Astrocyte (in vitro differentiated cells and primary cell): ENCODE data around the gene DLGAP1. TPM values are rescaled to one million over a fixed set of nuclear protein-coding genes. Genes with fewer than 3 reads are reported as not detected.

Experiments used
- DNase-seq: peaks from one replicate; pipeline ENCODE4 v3.0.0-alpha.2; 2010; ENCODE audit warnings: low read depth
- FAIRE-seq: peaks from 2 replicates; lab custom pipeline; 2011; peaks lifted over from hg19 to GRCh38; lab: Jason Lieb, UNC
- H2AFZ ChIP-seq: 2 replicates; pipeline ENCODE4 v1.6.0; 2012; ENCODE audit warnings: low read depth, low read length, inconsistent platforms
- H3K27ac ChIP-seq: 2 replicates; pipeline ENCODE4 v1.5.1; 2011; ENCODE audit warnings: low read depth, low read length, inconsistent platforms
- H3K27me3 ChIP-seq: 2 replicates; pipeline ENCODE4 v1.6.0; 2011; ENCODE audit warnings: low read length, inconsistent platforms; ENCODE audit not compliant: insufficient read depth
- H3K36me3 ChIP-seq: 2 replicates; pipeline ENCODE4 v1.5.1; 2011; ENCODE audit warnings: low read length, inconsistent platforms; ENCODE audit not compliant: insufficient read depth
- H3K4me1 ChIP-seq: 2 replicates; pipeline ENCODE4 v1.5.1; 2011; ENCODE audit warnings: low read length, inconsistent platforms; ENCODE audit not compliant: insufficient read depth
- H3K4me2 ChIP-seq: 2 replicates; pipeline ENCODE4 v1.6.0; 2012; ENCODE audit warnings: low read length, inconsistent platforms
- H3K4me3 ChIP-seq: 2 replicates; pipeline ENCODE4 v1.5.1; 2011; ENCODE audit warnings: low read depth, mild to moderate bottlenecking, low read length, inconsistent platforms; ENCODE audit not compliant: insufficient read depth
- H3K79me2 ChIP-seq: 2 replicates; pipeline ENCODE4 v1.6.0; 2012; ENCODE audit warnings: mild to moderate bottlenecking, low read length, inconsistent platforms; ENCODE audit not compliant: insufficient read depth
- H3K9ac ChIP-seq: 2 replicates; pipeline ENCODE4 v1.6.0; 2012; ENCODE audit warnings: mild to moderate bottlenecking, low read length, inconsistent platforms
- H3K9me3 ChIP-seq: 2 replicates; pipeline ENCODE4 v1.5.1; 2012; ENCODE audit warnings: low read depth, mild to moderate bottlenecking, low read length, inconsistent platforms; ENCODE audit not compliant: insufficient read depth
- H4K20me1 ChIP-seq: 2 replicates; pipeline ENCODE4 v1.6.0; 2012; ENCODE audit warnings: low read length, inconsistent platforms; ENCODE audit not compliant: insufficient read depth
- H3K27ac Mint-ChIP-seq: one replicate; pipeline ENCODE4 v1.8.0; 2021; ENCODE audit warnings: mild to moderate bottlenecking, mixed read lengths; ENCODE audit not compliant: unreplicated experiment
- H3K27me3 Mint-ChIP-seq: one replicate; pipeline ENCODE4 v1.8.0; 2021; ENCODE audit warnings: low read depth, mixed read lengths; ENCODE audit not compliant: unreplicated experiment
- H3K36me3 Mint-ChIP-seq: one replicate; pipeline ENCODE4 v1.8.0; 2021; ENCODE audit warnings: low read depth, mixed read lengths; ENCODE audit not compliant: unreplicated experiment
- H3K4me1 Mint-ChIP-seq: one replicate; pipeline ENCODE4 v1.8.0; 2021; ENCODE audit warnings: low read depth, mixed read lengths; ENCODE audit not compliant: unreplicated experiment
- H3K4me3 Mint-ChIP-seq: one replicate; pipeline ENCODE4 v1.8.0; 2021; ENCODE audit warnings: mild to moderate bottlenecking, moderate library complexity, mixed read lengths; ENCODE audit not compliant: unreplicated experiment
- H3K9me3 Mint-ChIP-seq: one replicate; pipeline ENCODE4 v1.8.0; 2021; ENCODE audit warnings: mild to moderate bottlenecking, mixed read lengths; ENCODE audit not compliant: unreplicated experiment
- CTCF ChIP-seq: IDR thresholded peaks from 2 replicates; pipeline ENCODE4 v1.5.1; 2011; ENCODE audit warnings: low read depth, mild to moderate bottlenecking, inconsistent platforms, low read length, moderate library complexity; ENCODE audit not compliant: insufficient read depth
- EZH2 ChIP-seq: IDR thresholded peaks from 2 replicates; pipeline ENCODE4 v1.6.1; 2012; ENCODE audit warnings: mild to moderate bottlenecking, low read length, inconsistent platforms; ENCODE audit not compliant: insufficient read depth
- total RNA-seq: library from RNA; stranded (reverse); gene quantifications from 2 replicates; pipeline ENCODE4 v1.2.1, GENCODE V29; 2021

Gene DLGAP1
- total RNA-seq, 1 donor from 2014 or later: 2.3 TPM

DNA sequence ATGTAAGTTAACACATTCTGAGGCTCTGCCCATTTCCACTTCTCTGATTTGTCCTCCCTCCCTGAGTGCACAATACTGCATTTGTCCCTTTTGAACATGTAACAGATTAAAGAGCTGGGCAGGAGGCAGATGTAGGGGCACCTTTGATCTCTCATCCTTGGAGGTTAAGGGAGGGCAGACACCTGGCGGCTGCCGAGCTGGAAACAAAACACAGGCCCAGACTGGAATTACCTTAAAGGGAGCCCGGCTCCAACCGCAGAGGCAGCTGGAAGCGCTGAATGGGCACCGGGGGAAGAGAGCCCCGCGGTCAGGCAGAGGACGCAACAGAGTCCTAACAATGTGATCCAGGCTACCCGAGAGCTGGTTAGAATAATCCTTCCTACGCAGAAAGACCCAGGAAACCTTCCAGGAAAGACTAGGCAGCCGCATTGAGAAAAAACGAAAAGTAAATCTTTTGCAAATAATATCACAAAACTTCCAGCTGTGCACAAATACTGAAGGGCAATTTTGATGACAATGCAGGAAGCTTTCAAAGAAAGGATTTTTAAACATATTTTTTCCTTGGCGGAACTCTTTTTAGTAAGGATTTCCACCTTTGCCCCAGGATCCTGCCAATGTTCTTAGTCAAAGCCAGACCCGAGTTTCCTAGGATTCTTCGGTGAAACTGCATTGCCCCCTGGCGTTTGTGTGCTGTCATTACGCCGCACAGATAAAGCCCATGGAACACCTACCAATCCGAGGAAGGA lies 789.2 kb downstream of the DLGAP1 start:
- H2AFZ ChIP-seq: peak overlapping the region; percentile 59
- peak; percentile 93 for FAIRE-seq

GRCh38 chr18:3665204-3665603 lies 789.9 kb downstream of the DLGAP1 start:
- H3K4me3 Mint-ChIP-seq: no peak overlapping the region
- H3K79me2 ChIP-seq: no peaks in the 10 kb centered on the region
- peaks cover 9% of the 10 kb centered on the region for H3K9me3 Mint-ChIP-seq
- no peak overlapping the region for H3K4me3 ChIP-seq
- H3K36me3 ChIP-seq: no peaks in the 10 kb centered on the region
- DNase-seq (no peak), FAIRE-seq (no peak)
- peaks cover 16% of the 10 kb centered on the region for H3K4me1 Mint-ChIP-seq
- peak overlapping the region; percentile 98 for H3K27ac Mint-ChIP-seq
- H2AFZ ChIP-seq: no peak overlapping the region
- no peaks in the 10 kb centered on the region for H3K36me3 Mint-ChIP-seq
- peak overlapping the region; percentile 67 for H3K27ac ChIP-seq
- no peak overlapping the region for H3K9ac ChIP-seq
- H4K20me1 ChIP-seq: no peaks in the 10 kb centered on the region
- TF ChIP-seq CTCF: no peak
- TF ChIP-seq EZH2: no peak
- no peaks in the 10 kb centered on the region for H3K27me3 ChIP-seq
- peaks cover 12% of the 10 kb centered on the region for H3K4me1 ChIP-seq
- H3K27me3 Mint-ChIP-seq: no peaks in the 10 kb centered on the region
- no peak overlapping the region for H3K4me2 ChIP-seq
- H3K9me3 ChIP-seq: no peaks in the 10 kb centered on the region

More for the DNA sequence above, 789.2 kb downstream of the DLGAP1 start:
- peaks cover 16% of the 10 kb centered on the region for H3K4me1 Mint-ChIP-seq
- H3K27me3 Mint-ChIP-seq: no peaks in the 10 kb centered on the region
- Histone ChIP-seq H3K9me3 (no peaks in the 10 kb centered on the region), H3K79me2 (no peaks in the 10 kb centered on the region), H4K20me1 (no peaks in the 10 kb centered on the region), H3K9ac (peak overlapping the region; percentile 53), H3K27ac (peak overlapping the region; percentile 67), H3K27me3 (no peaks in the 10 kb centered on the region), H3K4me1 (peaks cover 12% of the 10 kb centered on the region), H3K4me2 (peak overlapping the region; percentile 70), H3K36me3 (no peaks in the 10 kb centered on the region), H3K4me3 (peak overlapping the region; percentile 13)
- H3K27ac Mint-ChIP-seq: peak overlapping the region; percentile 98
- peak overlapping the region; percentile 73 for H3K4me3 Mint-ChIP-seq
- no peaks in the 10 kb centered on the region for H3K36me3 Mint-ChIP-seq
- peaks cover 9% of the 10 kb centered on the region for H3K9me3 Mint-ChIP-seq
- TF ChIP-seq CTCF (peak; percentile 98), EZH2 (no peak)
- peak; percentile 71 for DNase-seq
